Stimulated activated CD4-positive, alpha-beta T cell treated with anti-CD3 and anti-CD28 coated beads, Interleukin-1b, Interleukin-23, amount 100 ng/mL, for 1 hour (primary cell): ENCODE measurements around the gene TSLP.

Experiments used
- DNase-seq, 2 donors: peaks; one replicate each; pipeline ENCODE4 v3.0.0-alpha.2; 2020; ENCODE audit warnings: low read depth in 2 of 2

TSLP gene

GRCh38 chr5:111071413-111071812 lies at the start of gene TSLP:
TSS of gene TSLP (plus strand) at chr5:111071713. CDS start at chr5:111071891, 178 bp downstream.
- no peak for DNase-seq

- DNase-seq = no peak
Observed at GRCh38 chr5:111022301-111022700, 49.2 kb upstream of the TSLP start.

GRCh38 chr5:111028865-111029264 lies 42.6 kb upstream of the TSLP start:
- DNase-seq = no peak

- no peak for DNase-seq
Observed at GRCh38 chr5:111043712-111044506, 27.6 kb upstream of the TSLP start.

- no peak for DNase-seq
Observed at GRCh38 chr5:111058064-111058463, 13.4 kb upstream of the TSLP start.

- DNase-seq = no peak
Observed at GRCh38 chr5:111060169-111060568, 11.3 kb upstream of the TSLP start.

- DNase-seq = no peak
Observed at GRCh38 chr5:111061618-111062017, 9.9 kb upstream of the TSLP start.

- no peak for DNase-seq
Observed at GRCh38 chr5:111063709-111064322, 7.7 kb upstream of the TSLP start.

- DNase-seq = no peak
Observed at GRCh38 chr5:111066261-111066938, 5.1 kb upstream of the TSLP start.

GRCh38 chr5:111068213-111068612 lies 3.3 kb upstream of the TSLP start:
- DNase-seq = no peak

GRCh38 chr5:111069839-111070238 lies 1.7 kb upstream of the TSLP start:
- DNase-seq = no peak

GRCh38 chr5:111070272-111071134 lies 1.0 kb upstream of the TSLP start:
- DNase-seq = no peak

- peak in 1 of 2 donors; percentile 48 for DNase-seq
Observed at GRCh38 chr5:111072949-111073682, 1.6 kb downstream of the TSLP start.

GRCh38 chr5:111074244-111074643 lies 2.7 kb downstream of the TSLP start:
- DNase-seq = no peak

- DNase-seq = no peak
Observed at GRCh38 chr5:111075520-111075919, 4.0 kb downstream of the TSLP start.

- DNase-seq = no peak
Observed at GRCh38 chr5:111076091-111076490, 4.6 kb downstream of the TSLP start.

GRCh38 chr5:111077678-111078077 lies 6.2 kb downstream of the TSLP start:
- no peak for DNase-seq

- no peak for DNase-seq
Observed at GRCh38 chr5:111079846-111080245, 8.3 kb downstream of the TSLP start.

GRCh38 chr5:111083323-111083722 lies 11.8 kb downstream of the TSLP start:
- DNase-seq = no peak

GRCh38 chr5:111092062-111092853 lies 20.7 kb downstream of the TSLP start, which contains the start of gene WDR36:
TSS of gene WDR36 (plus strand) at chr5:111092348. CDS start at chr5:111092457, 109 bp downstream.
- DNase-seq = peak; percentile 69 to 79
